DOHH2 (cell line): ENCODE measurements around the gene RNF180.

ENCODE experiments used
- H3F3A ChIP-seq: fragments of 200-600 bp; sonication (generic), shearing (Covaris generic); 2 replicates; pipeline ENCODE4 v1.6.0; 2016; ENCODE audit warnings: antibody characterized with exemption, mild to moderate bottlenecking; ENCODE audit not compliant: control insufficient read depth, insufficient read depth
- H3K27ac ChIP-seq: fragments of 200-600 bp; sonication (generic); 2 replicates; pipeline ENCODE4 v1.5.1; 2014; ENCODE audit warnings: low read depth, mild to moderate bottlenecking, low read length, moderate library complexity
- H3K27me3 ChIP-seq: fragments of 200-600 bp; sonication (generic); 2 replicates; pipeline ENCODE4 v1.6.1; 2014; ENCODE audit warnings: mild to moderate bottlenecking, low read length, mixed read lengths; ENCODE audit not compliant: control insufficient read depth
- H3K36me3 ChIP-seq: fragments of 200-600 bp; sonication (generic); 2 replicates; pipeline ENCODE4 v1.6.1; 2014; ENCODE audit warnings: mild to moderate bottlenecking, low read length, moderate library complexity, mixed read lengths; ENCODE audit not compliant: control insufficient read depth
- H3K4me1 ChIP-seq: fragments of 200-600 bp; sonication (generic); 2 replicates; pipeline ENCODE4 v1.6.1; 2014; ENCODE audit warnings: mild to moderate bottlenecking, low read length, mixed read lengths; ENCODE audit not compliant: control insufficient read depth
- H3K4me2 ChIP-seq: fragments of 200-600 bp; sonication (generic); 2 replicates; pipeline ENCODE4 v1.6.0; 2014; ENCODE audit warnings: mild to moderate bottlenecking, low read length, moderate library complexity
- H3K4me3 ChIP-seq: fragments of 200-600 bp; sonication (generic); 2 replicates; pipeline ENCODE4 v1.5.1; 2014; ENCODE audit warnings: mild to moderate bottlenecking, low read length, mixed read lengths
- H3K79me2 ChIP-seq: fragments of 200-600 bp; sonication (generic); 2 replicates; pipeline ENCODE4 v1.6.1; 2014; ENCODE audit warnings: mild to moderate bottlenecking, low read length, mixed read lengths; ENCODE audit not compliant: control insufficient read depth
- H3K9me2 ChIP-seq: fragments of 200-600 bp; sonication (generic); replicated peaks from 2 replicates; pipeline ENCODE4 v1.6.1; 2014; ENCODE audit warnings: mild to moderate bottlenecking, low read length, mixed read lengths; ENCODE audit not compliant: control insufficient read depth
- H3K9me3 ChIP-seq: fragments of 200-600 bp; sonication (generic); 2 replicates; pipeline ENCODE4 v1.6.1; 2014; ENCODE audit warnings: antibody characterized with exemption, low read length, mixed read lengths; ENCODE audit not compliant: control insufficient read depth, insufficient read depth
- H4K20me1 ChIP-seq: fragments of 200-600 bp; sonication (generic); 2 replicates; pipeline ENCODE4 v1.6.0; 2014; ENCODE audit warnings: low read depth, mild to moderate bottlenecking, antibody characterized with exemption, low read length, moderate library complexity; ENCODE audit not compliant: control insufficient read depth, insufficient read depth
- CTCF ChIP-seq: fragments of 200-600 bp; sonication (generic); IDR thresholded peaks from one replicate; pipeline ENCODE4 v1.5.1; 2014; ENCODE audit warnings: antibody characterized with exemption, mild to moderate bottlenecking, low read depth, low read length; ENCODE audit not compliant: poor library complexity, severe bottlenecking
- EZH2phosphoT487 ChIP-seq: fragments of 200-600 bp; sonication (generic); IDR thresholded peaks from 2 replicates; pipeline ENCODE4 v1.6.1; 2017; ENCODE audit warnings: borderline replicate concordance, mild to moderate bottlenecking, antibody characterized with exemption, low read length, moderate library complexity, mixed read lengths

RNF180 gene

DNA sequence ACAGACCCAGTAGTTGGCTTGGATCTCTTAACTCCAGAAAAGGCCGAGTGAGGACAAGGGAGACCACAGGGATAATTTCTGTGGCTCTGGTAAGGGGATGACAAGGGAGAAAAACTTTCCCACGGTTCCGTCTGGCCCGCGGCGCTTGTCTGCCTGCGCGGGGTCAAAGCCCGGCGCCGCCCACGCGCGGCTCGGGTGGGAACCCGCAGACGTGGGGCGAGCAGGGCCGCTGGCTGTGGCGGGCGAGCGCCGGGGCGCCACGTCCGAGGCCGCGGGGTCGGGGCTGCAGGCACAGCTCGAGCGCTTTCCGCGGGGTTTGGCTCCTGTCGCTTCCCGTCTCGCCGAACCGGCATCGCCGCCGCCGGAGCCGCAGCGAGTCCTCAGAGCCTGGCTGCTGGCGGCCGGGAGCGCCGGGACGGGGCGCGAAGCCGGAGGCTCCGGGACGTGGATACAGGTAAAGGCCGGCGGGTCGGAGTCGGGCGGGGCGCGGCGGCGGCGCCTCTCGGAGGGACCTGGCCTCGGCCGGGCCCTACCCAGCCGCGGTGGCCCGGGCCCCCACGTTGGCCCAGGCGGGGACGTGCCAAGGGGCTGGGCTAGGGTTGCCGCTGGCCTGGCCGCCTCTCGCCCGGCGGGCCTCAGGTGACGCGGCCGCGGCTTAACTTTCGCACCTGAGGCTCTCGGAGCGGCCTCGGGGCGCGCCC lies at the start of gene RNF180:
TSS of gene RNF180 (plus strand) at position 344 of the 701 bp plus-strand sequence. CDS start 34,965 bp downstream, outside the sequence.
- Histone ChIP-seq H3K4me3 (no peak within 1 kb of the TSS), H3K79me2 (no peaks in the 10 kb centered on the region), H3K27ac (no peak within 1 kb of the TSS)

DNA sequence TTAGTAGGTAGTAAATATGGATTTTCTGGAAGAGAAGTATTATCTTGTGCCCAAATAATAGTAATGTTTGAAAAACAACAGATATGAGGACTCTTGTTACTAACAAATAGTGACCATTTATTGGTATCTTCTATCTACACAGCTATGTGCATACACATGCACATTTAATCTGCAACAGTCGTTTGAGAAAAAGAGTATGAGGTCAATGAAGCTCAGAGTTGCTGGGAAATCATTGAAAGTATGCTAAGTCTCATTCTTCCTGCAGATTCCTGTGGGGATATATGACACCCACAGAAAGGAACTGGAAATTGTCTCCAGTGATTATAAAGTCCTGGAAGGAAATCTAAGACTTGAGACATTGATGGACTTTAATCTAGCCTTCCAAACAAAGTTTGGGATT lies 40.1 kb upstream of the RNF180 start:
- no peaks in the 10 kb centered on the region for H4K20me1 ChIP-seq
- H3K36me3 ChIP-seq = no peaks in the 10 kb centered on the region
- H3K4me1 ChIP-seq = no peaks in the 10 kb centered on the region
- H3K4me3 ChIP-seq = no peak overlapping the region
- H3K9me2 ChIP-seq = no peaks in the 10 kb centered on the region
- no peaks in the 10 kb centered on the region for H3K27me3 ChIP-seq
- no peak overlapping the region for H3K4me2 ChIP-seq
- no peak for TF ChIP-seq CTCF
- no peak for TF ChIP-seq EZH2phosphoT487
- no peaks in the 10 kb centered on the region for H3K79me2 ChIP-seq
- H3F3A ChIP-seq = no peaks in the 10 kb centered on the region
- H3K27ac ChIP-seq = no peak overlapping the region
- H3K9me3 ChIP-seq = no peaks in the 10 kb centered on the region

More for the DNA sequence above, at the start of gene RNF180:
- Histone ChIP-seq H3K9me3 (peaks cover 3% of the 10 kb centered on the region; the same call in 1 of the 2 replicates), H3K4me1 (peaks cover 6% of the 10 kb centered on the region; the same call in 1 of the 2 replicates), H4K20me1 (no peaks in the 10 kb centered on the region), H3K4me2 (no peak within 1 kb of the TSS), H3F3A (no peaks in the 10 kb centered on the region), H3K9me2 (no peaks in the 10 kb centered on the region), H3K27me3 (peaks cover 10% of the 10 kb centered on the region), H3K36me3 (no peaks in the 10 kb centered on the region)
- TF ChIP-seq EZH2phosphoT487 (no peak), CTCF (no peak)

GRCh38 chr5:64126202-64126741 lies 39.4 kb upstream of the RNF180 start:
- no peaks in the 10 kb centered on the region for H4K20me1 ChIP-seq
- no peak overlapping the region for H3K27ac ChIP-seq
- H3K36me3 ChIP-seq = no peaks in the 10 kb centered on the region
- no peaks in the 10 kb centered on the region for H3K4me1 ChIP-seq
- TF ChIP-seq EZH2phosphoT487 = no peak
- no peak for TF ChIP-seq CTCF
- H3K9me3 ChIP-seq = no peaks in the 10 kb centered on the region
- H3K4me2 ChIP-seq = no peak overlapping the region
- H3F3A ChIP-seq = no peaks in the 10 kb centered on the region
- no peaks in the 10 kb centered on the region for H3K9me2 ChIP-seq
- no peak overlapping the region for H3K4me3 ChIP-seq
- no peaks in the 10 kb centered on the region for H3K79me2 ChIP-seq
- no peaks in the 10 kb centered on the region for H3K27me3 ChIP-seq
